Endothelial cell of umbilical vein (primary cell): ENCODE results near the gene WNT9B. TPM values are rescaled to one million over a fixed set of nuclear protein-coding genes. Genes with fewer than 3 reads are reported as not detected.

Experiments used
- BruUV-seq: library from RNA; stranded (reverse); fragments of 400-500 nt; replicated peaks from 2 replicates; lab custom pipeline; 2021; lab: Mats Ljungman, UMichigan
- CTCF ChIA-PET: fragments of 300-600, 350-600 bp; sonication (Branson Sonifier 250); formaldehyde crosslinking; loops from one replicate; lab custom pipeline; 2021; ENCODE audit warnings: antibody characterized with exemption, inconsistent platforms; lab: Charles Lee
- POLR2A ChIA-PET: fragments of 300-600, 350-600 bp; sonication (Branson Sonifier 250); formaldehyde crosslinking; loops from one replicate; lab custom pipeline; 2021; ENCODE audit warnings: antibody characterized with exemption, inconsistent platforms; lab: Charles Lee
- DNase-seq: peaks from one replicate; pipeline ENCODE4 v3.0.0-alpha.2; 2011; ENCODE audit warnings: low read depth, low spot score
- FAIRE-seq: peaks from 2 replicates; lab custom pipeline; 2011; peaks lifted over from hg19 to GRCh38; lab: Jason Lieb, UNC
- H2AFZ ChIP-seq: 2 replicates; pipeline ENCODE4 v1.6.0; 2012; ENCODE audit warnings: low read depth, low read length, control low read depth, inconsistent platforms
- H3K27ac ChIP-seq: 2 replicates; pipeline ENCODE4 v1.5.1; 2011; ENCODE audit warnings: low read depth, mild to moderate bottlenecking, control low read depth, low read length, moderate library complexity; ENCODE audit not compliant: insufficient read depth
- H3K27me3 ChIP-seq, 2 experiments: 2 replicates each; pipeline versions ENCODE4 v1.6.0 to v1.6.1; 2011; ENCODE audit warnings: low read length in 2 of 2, mixed read lengths in 1 of 2; ENCODE audit not compliant: control insufficient read depth in 2 of 2, insufficient read depth in 2 of 2
- H3K36me3 ChIP-seq, 2 experiments: 2 replicates in 1 of 2; 3 replicates in 1 of 2; pipeline ENCODE4 v1.5.1; 2011; ENCODE audit warnings: low read length in 2 of 2, mild to moderate bottlenecking in 1 of 2, moderate library complexity in 1 of 2; ENCODE audit not compliant: control insufficient read depth in 2 of 2, insufficient read depth in 2 of 2; ENCODE audit errors: extremely low read depth in 1 of 2
- H3K4me1 ChIP-seq: 3 replicates; pipeline ENCODE4 v1.5.1; 2011; ENCODE audit warnings: mild to moderate bottlenecking, low read length; ENCODE audit not compliant: control insufficient read depth, insufficient read depth; ENCODE audit errors: extremely low read depth
- H3K4me2 ChIP-seq: 2 replicates; pipeline ENCODE4 v1.6.1; 2011; ENCODE audit warnings: low read length, control low read depth, mixed read lengths; ENCODE audit not compliant: insufficient read depth
- H3K4me3 ChIP-seq, 3 experiments: fragments of 200-600 bp in 1 of 3; sonication (generic), shearing (Covaris generic) in 1 of 3; replicated peaks in 1 of 3; 2 replicates each; pipeline ENCODE4 v1.5.1; 2011 to 2016; ENCODE audit warnings: control low read depth in 3 of 3, low read length in 3 of 3, mild to moderate bottlenecking in 2 of 3, inconsistent platforms in 1 of 3, low read depth in 1 of 3, moderate library complexity in 1 of 3; ENCODE audit not compliant: insufficient read depth in 1 of 3
- H3K79me2 ChIP-seq: 2 replicates; pipeline ENCODE4 v1.6.0; 2012; ENCODE audit warnings: low read length, inconsistent platforms; ENCODE audit not compliant: control insufficient read depth, insufficient read depth
- H3K9ac ChIP-seq: replicated peaks from 2 replicates; pipeline ENCODE3; 2011; ENCODE audit warnings: low read length, control low read depth; ENCODE audit not compliant: insufficient read depth; ENCODE audit errors: extremely low read depth
- H3K9me1 ChIP-seq: replicated peaks from 3 replicates; pipeline ENCODE4 v1.6.0; 2011; ENCODE audit warnings: mild to moderate bottlenecking, low read length; ENCODE audit not compliant: control insufficient read depth, insufficient read depth; ENCODE audit errors: extremely low read depth
- H3K9me3 ChIP-seq: replicated peaks from 2 replicates; pipeline ENCODE4 v1.5.1; 2012; ENCODE audit warnings: low read length, inconsistent platforms; ENCODE audit not compliant: control insufficient read depth, insufficient read depth
- H4K20me1 ChIP-seq: replicated peaks from 2 replicates; pipeline ENCODE3; 2011; ENCODE audit warnings: mild to moderate bottlenecking, low read length; ENCODE audit not compliant: control insufficient read depth, insufficient read depth; ENCODE audit errors: extremely low read depth
- CTCF ChIP-seq, 2 donors: IDR thresholded peaks; 1 replicate in 1 of 2; 2 replicates in 1 of 2; pipeline ENCODE4 v1.5.1; 2011; ENCODE audit warnings: low read length in 2 of 2, mild to moderate bottlenecking in 2 of 2, moderate library complexity in 2 of 2, control low read depth in 1 of 2, inconsistent platforms in 1 of 2, low read depth in 1 of 2; ENCODE audit not compliant: insufficient read depth in 1 of 2; ENCODE audit errors: extremely low read depth in 1 of 2
- EZH2 ChIP-seq: IDR thresholded peaks from 2 replicates; pipeline ENCODE4 v1.6.1; 2012; ENCODE audit warnings: borderline replicate concordance, low read depth, mild to moderate bottlenecking, moderate library complexity, low read length, inconsistent platforms; ENCODE audit not compliant: severe bottlenecking
- FOS ChIP-seq: IDR thresholded peaks from 2 replicates; pipeline ENCODE4 v1.6.1; 2011; ENCODE audit warnings: mild to moderate bottlenecking, low read length, moderate library complexity, borderline replicate concordance; ENCODE audit not compliant: insufficient read depth
- GATA2 ChIP-seq: IDR thresholded peaks from 2 replicates; pipeline ENCODE4 v1.7.0; 2011; ENCODE audit warnings: low read depth, mild to moderate bottlenecking, moderate library complexity, mixed read lengths, low read length; ENCODE audit not compliant: insufficient read length, insufficient read depth
- JUN ChIP-seq: IDR thresholded peaks from 2 replicates; pipeline ENCODE4 v1.6.1; 2011; ENCODE audit warnings: borderline replicate concordance, low read depth; ENCODE audit not compliant: insufficient read length, insufficient read depth
- MYC ChIP-seq: IDR thresholded peaks from one replicate; pipeline ENCODE4 v1.6.1; 2011; ENCODE audit warnings: mild to moderate bottlenecking, low read depth, low read length
- POLR2A ChIP-seq: IDR thresholded peaks from 2 replicates; pipeline ENCODE4 v1.6.1; 2012; ENCODE audit warnings: low read depth, mild to moderate bottlenecking, control low read depth, low read length
- POLR2AphosphoS5 ChIP-seq: IDR thresholded peaks from 2 replicates; pipeline ENCODE4 v1.6.1; 2012; ENCODE audit warnings: low read depth, mild to moderate bottlenecking, control low read depth, low read length, moderate library complexity; ENCODE audit not compliant: insufficient read depth
- dilution Hi-C: fragments of 300-500 bp; cut with MboI; formaldehyde crosslinking; loops from one replicate; pipeline ENCODE4 v1.15.0; 2019; ENCODE audit warnings: low sequenced_read_pairs; ENCODE audit not compliant: extremely low pct_ligation_motif_present
- intact Hi-C: fragments of 100-400 bp; cut with micrococcal nuclease; formaldehyde crosslinking; loops from one replicate; pipeline ENCODE4 v1.10.0; 2022
- polyA plus RNA-seq, 4 experiments: library from polyadenylated mRNA; depleted of rRNA in 3 of 4; stranded (reverse) in 3 of 4; unstranded in 1 of 4; fragments of >200 nt; gene quantifications; 2 replicates each; pipeline versions ENCODE4 v1.2.1 to v1.2.3, GENCODE V29; 2011 to 2012; ENCODE audit warnings: missing spikeins in 1 of 4
- total RNA-seq: library from RNA; stranded (reverse); gene quantifications from 2 replicates; pipeline ENCODE4 v1.2.3, GENCODE V29; 2021
- TF ChIP-seq, protein P1 (sequence below): IDR thresholded peaks from 2 replicates; pipeline ENCODE4 v1.6.1; 2011; ENCODE audit not compliant: insufficient read depth, insufficient read length

WNT9B gene
- total and polyA plus RNA-seq, 2 donors (not counting 3 experiments of a cell fraction or from before 2014, with no cell fraction given) = not detected

GRCh38 chr17:46834846-46835245 is 16.5 kb upstream of the WNT9B start:
- Histone ChIP-seq H3K27ac (no peak overlapping the region), H3K9me1 (no peaks in the 10 kb centered on the region), H3K79me2 (no peaks in the 10 kb centered on the region), H3K4me1 (no peaks in the 10 kb centered on the region), H4K20me1 (no peaks in the 10 kb centered on the region), H2AFZ (no peak overlapping the region), H3K9me3 (no peaks in the 10 kb centered on the region), H3K4me3 (no peak overlapping the region), H3K36me3 (no peaks in the 10 kb centered on the region), H3K9ac (no peak overlapping the region), H3K4me2 (no peak overlapping the region), H3K27me3 (peaks cover 3 to 4% of the 10 kb centered on the region in 2 experiments)
- FAIRE-seq (no peak), DNase-seq (no peak)
- intact Hi-C loops = loop anchor here (10.0 kb wide), 1 partner anchor 50 kb away; no protein-coding TSS in a partner anchor
- ChIA-PET POLR2A (no interaction called here), CTCF (interaction anchor here (0.8 to 3.8 kb wide), 11 partner anchors 9 to 109 kb away, joined by 3 to 34 read pairs (median 4); no protein-coding TSS in a partner anchor)
- BruUV-seq = no TSS peak
- dilution Hi-C loops = no loop called here
- TF ChIP-seq GATA2 (no peak), FOS (no peak), EZH2 (no peak), MYC (no peak), CTCF (IDR thresholded peaks at IDR 0.05; ENCODE audit: extremely low read depth in 1 of 2, insufficient read depth in 1 of 2, low read depth in 1 of 2, low read length in 2 of 2) (no peak), JUN (no peak), POLR2A (no peak), POLR2AphosphoS5 (no peak)
- TF ChIP-seq, protein P1, sequence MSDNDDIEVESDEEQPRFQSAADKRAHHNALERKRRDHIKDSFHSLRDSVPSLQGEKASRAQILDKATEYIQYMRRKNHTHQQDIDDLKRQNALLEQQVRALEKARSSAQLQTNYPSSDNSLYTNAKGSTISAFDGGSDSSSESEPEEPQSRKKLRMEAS = no peak
